HG02571 (cell line): Measurements from ENCODE around the gene EPX.

ENCODE experiments used
- ATAC-seq: cut with Tn5 transposase; IDR thresholded peaks from one replicate; pipeline ENCODE4 v1.9.1; 2021; ENCODE audit warnings: mild to moderate bottlenecking, moderate library complexity; ENCODE audit not compliant: unreplicated experiment

Gene EPX

GRCh38 chr17:58219789-58220183 lies 27.3 kb downstream of the EPX start:
- ATAC-seq = no peak

DNA sequence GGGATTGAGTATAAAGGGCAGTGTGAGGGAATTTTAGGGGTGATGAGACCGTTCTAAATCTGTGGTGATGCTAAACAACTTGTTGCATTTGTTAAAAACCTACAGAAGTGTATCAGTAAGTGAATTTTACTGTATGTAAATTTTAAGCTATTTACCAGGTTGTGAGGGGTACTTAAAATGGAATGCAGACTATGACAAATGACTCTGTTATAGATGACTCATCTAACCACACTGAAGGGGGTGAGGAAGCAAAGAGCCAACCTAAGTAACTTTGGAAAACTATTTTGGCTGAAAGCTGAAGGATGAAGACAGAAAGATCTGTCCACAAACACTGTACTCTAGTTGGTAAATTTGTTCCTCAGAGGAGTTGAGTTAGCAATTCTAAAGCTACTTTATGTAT lies 31.8 kb downstream of the EPX start:
- no peak for ATAC-seq

GRCh38 chr17:58227733-58228132 lies 35.2 kb downstream of the EPX start:
- no peak for ATAC-seq

- no peak for ATAC-seq
Observed at GRCh38 chr17:58228679-58229078, 36.2 kb downstream of the EPX start.

DNA sequence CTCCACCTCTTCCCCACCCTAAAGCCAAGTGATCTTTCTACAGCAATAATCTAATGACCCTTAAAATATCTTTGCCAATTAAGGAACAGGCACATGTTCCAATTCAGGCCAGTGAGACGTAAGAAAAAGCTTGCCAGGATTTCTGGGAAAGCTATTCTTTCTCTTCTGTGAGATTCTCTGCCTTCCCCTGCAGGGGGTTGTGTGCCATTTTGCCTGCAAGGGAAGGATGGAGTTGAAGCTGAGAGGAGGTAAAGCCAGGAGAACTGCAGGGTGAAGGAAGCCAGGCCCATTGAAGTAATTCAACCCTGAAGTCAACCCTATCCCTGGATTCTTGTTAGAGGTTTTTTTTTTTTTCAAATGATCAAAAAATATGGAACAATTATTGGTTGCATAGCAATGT lies 36.9 kb downstream of the EPX start:
- ATAC-seq = no peak

DNA sequence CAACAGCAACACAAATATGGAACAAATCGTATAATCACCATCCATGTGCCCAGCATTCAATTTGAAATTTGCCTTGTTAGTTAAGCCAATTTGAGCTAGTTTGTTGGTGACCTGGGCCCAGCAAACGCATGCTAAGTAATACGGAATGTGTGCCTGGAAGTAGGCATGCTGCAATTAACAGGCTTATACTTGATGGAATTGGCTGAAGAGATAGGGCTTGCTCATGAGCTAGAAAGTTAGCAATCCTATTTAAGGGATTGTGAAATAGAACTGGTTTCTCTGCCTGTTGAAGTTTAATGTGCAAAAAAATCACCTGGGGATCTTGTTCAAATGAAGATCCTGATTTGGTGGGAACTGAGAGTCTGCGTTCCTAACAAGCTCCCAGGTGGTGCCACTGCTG lies 37.4 kb downstream of the EPX start:
- no peak for ATAC-seq

DNA sequence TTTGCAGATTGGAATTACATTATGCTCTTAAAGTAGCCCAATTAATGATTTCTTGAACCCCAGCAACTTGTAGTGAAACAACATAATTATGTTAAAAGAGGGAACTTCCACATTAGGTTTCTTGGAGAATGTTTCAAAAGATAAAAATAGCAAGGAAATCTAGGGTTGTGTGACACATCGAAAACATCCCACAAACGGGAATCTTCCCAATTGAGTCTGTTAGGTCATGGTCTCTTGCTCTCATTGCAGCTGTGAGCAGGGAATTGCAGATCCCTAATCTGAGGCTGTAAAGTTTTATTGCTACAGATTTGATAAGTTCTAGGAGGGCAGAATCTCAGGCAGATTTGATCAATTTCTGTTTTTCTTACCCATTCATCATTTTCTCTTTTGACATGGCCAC lies 39.1 kb downstream of the EPX start:
- ATAC-seq = no peak

- peak; percentile 57 for ATAC-seq
Observed at GRCh38 chr17:58232707-58233156, 40.2 kb downstream of the EPX start.

DNA sequence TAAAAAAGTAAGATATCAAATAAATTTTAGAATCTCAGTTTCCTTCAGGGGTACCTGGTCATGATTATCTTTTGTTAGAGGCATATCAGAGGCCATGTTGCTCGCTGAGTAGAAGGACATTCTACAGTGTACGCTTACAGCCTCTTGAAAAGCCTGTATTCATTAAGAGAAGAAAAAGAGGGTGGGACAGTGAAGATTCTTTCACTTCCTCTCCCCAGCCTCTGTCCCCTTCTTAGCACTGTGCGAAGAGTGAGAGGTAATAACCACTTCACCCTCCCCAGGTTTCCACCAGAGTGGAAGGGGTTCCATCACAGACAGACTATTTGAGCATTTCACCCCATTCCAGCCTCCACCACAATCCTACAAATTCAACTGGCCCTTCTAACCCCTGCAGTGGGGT lies 41.0 kb downstream of the EPX start:
- ATAC-seq = no peak

GRCh38 chr17:58234512-58234911 lies 42.0 kb downstream of the EPX start:
- no peak for ATAC-seq

- ATAC-seq = no peak
Observed at GRCh38 chr17:58235821-58236220, 43.3 kb downstream of the EPX start.

DNA sequence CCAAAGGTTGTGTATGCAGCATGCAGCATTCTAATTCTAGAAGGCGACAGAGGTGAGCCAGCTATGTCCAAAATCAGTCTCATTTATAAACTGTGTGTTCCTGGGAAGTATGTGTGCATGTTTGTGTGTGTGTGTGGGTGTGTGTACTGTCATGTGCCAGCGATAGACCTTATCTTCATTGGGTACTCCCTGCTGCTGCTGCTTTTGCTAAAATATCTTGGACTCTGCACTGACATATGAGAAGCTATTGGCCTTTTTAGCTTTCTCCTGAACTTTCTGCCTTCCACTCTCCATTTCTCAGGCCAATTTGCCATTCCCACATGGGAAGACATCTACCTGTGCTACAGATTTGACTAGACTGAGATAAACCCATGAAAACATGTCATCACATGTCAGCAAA lies 43.9 kb downstream of the EPX start:
- no peak for ATAC-seq

DNA sequence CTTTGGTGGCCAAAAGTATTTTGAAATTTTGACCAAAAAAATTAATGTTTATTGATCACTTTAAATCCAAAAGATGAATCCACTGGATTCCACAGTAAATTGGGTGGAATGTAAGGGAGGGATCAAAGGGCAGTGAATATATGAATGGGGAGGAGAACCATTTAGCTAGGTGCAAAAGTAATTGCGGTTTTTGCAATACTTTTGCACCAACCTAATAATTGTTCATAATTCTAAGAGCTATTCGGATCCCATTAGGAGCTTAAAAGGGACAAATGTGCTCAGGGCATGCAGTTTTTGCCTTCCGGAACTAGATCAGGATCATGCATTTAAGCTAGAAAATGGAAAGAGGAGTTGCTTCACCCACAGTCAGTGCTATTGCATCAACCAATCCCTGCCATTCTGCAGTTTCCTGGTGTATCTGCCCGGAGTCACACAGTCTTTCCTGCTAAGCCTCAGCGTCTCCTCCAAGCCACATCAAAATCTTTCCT lies 45.7 kb downstream of the EPX start, which contains the start of gene LPO:
TSS of gene LPO (plus strand) at position 438 of the 488 bp plus-strand sequence. CDS start 4,396 bp downstream, outside the sequence.
- ATAC-seq = no peak

DNA sequence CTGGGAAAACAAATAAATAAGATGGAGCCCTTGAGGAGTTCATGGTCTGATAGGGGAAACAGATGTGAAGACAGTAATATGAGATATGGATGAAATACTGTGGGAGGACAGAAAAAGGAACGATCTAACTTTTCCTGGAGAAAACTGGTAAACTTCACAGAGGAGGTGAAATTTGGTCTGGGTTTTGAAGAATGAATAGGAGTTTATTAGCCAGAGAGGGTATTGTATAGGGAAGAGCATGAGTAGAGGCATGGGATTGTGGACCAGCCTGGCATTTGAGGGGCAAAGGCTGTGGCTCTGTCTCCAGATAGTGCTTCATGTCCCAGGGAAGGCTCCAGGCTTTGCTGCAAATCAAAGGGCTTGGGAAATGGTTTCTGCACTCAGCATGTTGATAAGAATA lies 47.5 kb downstream of the EPX start:
- no peak for ATAC-seq

GRCh38 chr17:58242171-58242784 lies 49.8 kb downstream of the EPX start:
- no peak for ATAC-seq

DNA sequence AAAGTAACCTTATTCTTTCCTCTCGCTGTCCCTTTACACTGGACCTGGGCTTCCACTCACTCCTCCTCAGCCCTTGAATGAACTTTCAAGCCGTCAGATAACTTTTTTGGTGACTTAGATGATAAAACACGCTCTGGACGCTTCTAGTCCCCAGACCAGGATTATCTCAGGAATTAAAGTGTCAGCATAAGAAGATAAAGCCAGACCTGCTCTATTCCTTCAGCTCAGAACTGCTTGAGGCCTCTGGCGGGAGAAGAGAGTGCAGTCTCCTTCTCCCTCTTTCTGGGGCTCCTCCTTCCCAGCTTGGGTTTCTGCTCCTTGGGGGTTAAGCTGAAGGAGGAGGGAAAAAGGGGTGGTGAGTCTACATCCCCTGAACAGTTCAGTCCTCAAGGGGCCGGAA lies 52.4 kb downstream of the EPX start:
- no peak for ATAC-seq

GRCh38 chr17:58245428-58246103 lies 53.0 kb downstream of the EPX start:
- ATAC-seq = no peak

GRCh38 chr17:58246104-58246740 lies 53.7 kb downstream of the EPX start:
- ATAC-seq = no peak

GRCh38 chr17:58246781-58247180 lies 54.3 kb downstream of the EPX start:
- ATAC-seq = no peak

- ATAC-seq = no peak
Observed at GRCh38 chr17:58247511-58248363, 55.2 kb downstream of the EPX start.

DNA sequence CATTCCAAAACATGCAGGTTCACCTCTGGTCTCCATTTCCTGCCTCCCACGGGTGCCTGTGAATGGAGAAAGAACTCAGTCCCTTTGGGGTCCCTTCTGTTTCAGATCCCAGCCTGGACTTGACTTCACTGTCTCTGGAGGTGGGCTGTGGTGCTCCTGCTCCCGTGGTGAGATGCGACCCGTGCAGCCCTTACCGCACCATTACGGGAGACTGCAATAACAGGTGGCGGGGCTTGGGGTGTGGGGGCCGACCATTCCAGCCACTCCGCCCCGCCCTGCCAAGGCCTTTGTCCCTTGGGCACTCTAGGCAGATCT lies 56.4 kb downstream of the EPX start:
- ATAC-seq = no peak
